DMS53 (cell line): Measurements from ENCODE around the gene CLN6.

ENCODE experiments used
- DNase-seq: peaks from one replicate; lab custom pipeline; 2025; lab: John Stamatoyannopoulos, UW

CLN6 gene

GRCh38 chr15:68229386-68230156 is at the start of gene CLN6:
Gene CLN6 (minus strand): TSS chr15:68229728. CDS start chr15:68229584, 144 bp downstream.
- DNase-seq, result peak; percentile 90

- DNase-seq, result no peak
Observed at GRCh38 chr15:68278595-68279405, 49.3 kb upstream of the CLN6 start.

- DNase-seq, result no peak
Observed at GRCh38 chr15:68278345-68278594, 48.7 kb upstream of the CLN6 start.

GRCh38 chr15:68277603-68278344 is 48.2 kb upstream of the CLN6 start, which contains the start of gene FEM1B:
Gene FEM1B (plus strand): TSS chr15:68277745. CDS start chr15:68278418, 673 bp downstream.
- peak; percentile 94 for DNase-seq

- DNase-seq, result peak; percentile 70
Observed at GRCh38 chr15:68277131-68277602, 47.6 kb upstream of the CLN6 start.

GRCh38 chr15:68276668-68277067 is 47.1 kb upstream of the CLN6 start:
- DNase-seq, result no peak

GRCh38 chr15:68275165-68275746 is 45.7 kb upstream of the CLN6 start:
- peak; percentile 88 for DNase-seq

GRCh38 chr15:68274201-68274848 is 44.8 kb upstream of the CLN6 start:
- no peak for DNase-seq

GRCh38 chr15:68272721-68273271 is 43.3 kb upstream of the CLN6 start:
- DNase-seq, result no peak

GRCh38 chr15:68271854-68272471 is 42.4 kb upstream of the CLN6 start:
- no peak for DNase-seq

GRCh38 chr15:68268405-68268804 is 38.9 kb upstream of the CLN6 start:
- no peak for DNase-seq

GRCh38 chr15:68265674-68266073 is 36.1 kb upstream of the CLN6 start:
- DNase-seq, result no peak

GRCh38 chr15:68265081-68265480 is 35.6 kb upstream of the CLN6 start:
- no peak for DNase-seq

- no peak for DNase-seq
Observed at GRCh38 chr15:68264282-68264681, 34.8 kb upstream of the CLN6 start.

- no peak for DNase-seq
Observed at GRCh38 chr15:68262514-68263356, 33.2 kb upstream of the CLN6 start.

- DNase-seq, result no peak
Observed at GRCh38 chr15:68261980-68262379, 32.5 kb upstream of the CLN6 start.

GRCh38 chr15:68261241-68261640 is 31.7 kb upstream of the CLN6 start:
- DNase-seq, result no peak

GRCh38 chr15:68259883-68260282 is 30.4 kb upstream of the CLN6 start:
- peak; percentile 55 for DNase-seq

- no peak for DNase-seq
Observed at GRCh38 chr15:68258692-68259091, 29.2 kb upstream of the CLN6 start.
